DMS53 treated with DMSO at 0.1 percent for 48 hours (cell line): ENCODE data around the gene PGM2L1.
"Not testable (repeated sequence)": the region's sequence is repeated elsewhere in the genome, so short reads cannot be mapped to it uniquely, and the experiment has no call there.

Experiments used
- DNase-seq: peaks from one replicate; lab custom pipeline; 2025; ENCODE audit not compliant: unreplicated experiment; lab: John Stamatoyannopoulos, UW

The PGM2L1 gene

GRCh38 chr11:74398244-74399159, at the start of gene PGM2L1:
Gene PGM2L1 (minus strand): TSS chr11:74398433. CDS start chr11:74398161, 272 bp downstream.
- DNase-seq = peak; percentile 100

GRCh38 chr11:74447720-74448119, 49.5 kb upstream of the PGM2L1 start:
- DNase-seq = no peak

- DNase-seq = no peak
These were observed 48.3 kb upstream of the PGM2L1 start for GRCh38 chr11:74446532-74446938.

- no peak for DNase-seq
These were observed 46.1 kb upstream of the PGM2L1 start for GRCh38 chr11:74444173-74444826.

DNA sequence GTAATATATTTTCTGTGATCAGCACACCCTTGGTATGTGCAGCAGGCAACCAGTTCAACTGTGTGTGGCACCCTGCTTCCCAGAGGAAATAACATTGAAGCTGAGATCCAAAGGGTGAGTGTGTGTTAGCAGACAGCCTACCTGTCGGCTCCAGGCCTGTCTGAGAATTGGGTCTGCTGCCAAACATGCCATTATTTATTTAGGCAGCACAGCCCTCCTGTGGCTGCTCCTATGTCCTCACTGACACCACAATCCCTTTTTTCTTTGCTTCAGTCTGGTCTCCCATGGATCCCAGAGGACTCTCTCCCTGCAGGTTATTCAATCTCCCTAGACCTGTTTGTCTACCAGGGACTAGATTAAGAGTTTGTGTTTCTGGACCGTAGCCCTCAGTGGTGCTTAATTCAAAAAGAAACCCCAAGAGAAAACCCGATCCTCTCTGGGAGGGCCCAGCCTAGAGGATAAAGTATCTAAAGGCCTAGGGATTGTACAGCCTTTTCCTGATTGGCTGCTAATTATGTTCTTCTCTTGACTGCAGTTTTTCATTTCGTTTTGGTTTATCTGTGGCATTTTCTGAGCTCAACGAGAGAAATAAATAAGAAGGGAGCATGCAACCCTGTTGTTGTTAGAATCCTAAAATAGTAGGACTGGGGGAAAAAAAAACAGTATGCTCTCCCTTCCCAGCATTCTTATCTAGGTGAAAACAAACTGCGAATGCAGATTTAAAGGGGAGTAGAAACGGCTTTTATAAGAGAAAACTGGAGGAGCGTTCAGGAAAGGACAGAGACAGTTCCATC, 45.0 kb upstream of the PGM2L1 start:
- DNase-seq = peak; percentile 91

DNA sequence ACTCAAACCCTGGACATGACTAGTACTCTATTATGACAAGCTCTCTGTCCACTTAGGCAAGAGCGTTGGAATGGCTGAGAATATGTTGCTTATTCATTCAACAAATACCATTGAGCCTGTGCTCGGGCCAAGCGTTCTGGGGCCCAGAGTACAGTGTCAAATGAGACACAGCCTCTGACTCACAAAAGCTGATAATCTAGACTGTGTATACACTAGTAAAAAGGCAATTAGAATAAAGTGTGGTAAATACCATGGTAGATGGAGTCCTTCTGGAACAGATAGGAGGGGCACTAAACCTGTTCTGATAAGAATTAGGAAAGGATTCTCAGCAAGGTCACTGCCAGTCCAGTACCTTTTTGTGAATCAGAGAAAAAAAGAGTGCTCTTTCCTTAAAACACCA, 44.4 kb upstream of the PGM2L1 start:
- no peak for DNase-seq

- no peak for DNase-seq
These were observed 40.4 kb upstream of the PGM2L1 start for GRCh38 chr11:74438681-74439080.

- peak; percentile 72 for DNase-seq
These were observed 39.3 kb upstream of the PGM2L1 start for GRCh38 chr11:74437441-74438042.

DNA sequence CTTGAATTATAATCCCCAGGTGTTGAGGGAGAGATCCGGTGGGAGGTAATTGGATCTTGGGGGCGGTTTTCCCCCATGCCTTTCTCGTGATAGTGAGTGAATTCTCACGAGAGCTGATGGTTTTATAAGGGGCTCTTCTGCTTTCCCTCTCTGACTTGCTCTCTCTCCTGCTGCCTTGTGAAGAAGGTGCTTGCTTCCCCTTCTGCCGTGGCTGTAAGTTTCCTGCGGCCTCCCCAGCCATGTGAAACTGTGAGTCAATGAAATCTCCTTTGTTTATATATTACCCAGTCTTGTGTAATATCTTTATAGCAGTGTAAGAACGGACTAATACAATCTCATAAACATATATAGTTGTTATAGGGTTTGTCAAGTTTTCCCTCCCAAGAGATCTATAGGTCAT, 36.3 kb upstream of the PGM2L1 start:
- no peak for DNase-seq

DNA sequence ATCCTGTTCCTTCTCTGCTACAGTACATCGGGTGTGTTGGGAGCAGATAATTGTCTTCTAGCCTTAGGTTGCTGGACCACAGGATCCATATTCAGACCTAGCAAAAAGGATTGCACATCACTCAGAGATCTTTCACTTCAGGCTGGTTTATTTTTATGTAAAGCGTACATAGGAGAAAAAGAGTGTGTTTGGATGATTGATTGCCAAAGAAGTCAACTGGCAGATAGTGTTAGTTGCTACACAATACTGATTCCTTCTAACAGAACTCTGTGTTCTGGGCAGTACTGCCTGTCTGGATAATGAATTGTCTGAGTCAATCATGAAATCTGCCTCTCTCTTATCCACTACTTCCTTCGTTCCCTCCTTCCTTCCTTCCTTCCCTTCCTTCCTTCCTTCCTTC, 31.0 kb upstream of the PGM2L1 start:
- no peak for DNase-seq

- DNase-seq = no peak
These were observed 29.2 kb upstream of the PGM2L1 start for GRCh38 chr11:74427384-74427886.

- no peak for DNase-seq
These were observed 26.9 kb upstream of the PGM2L1 start for GRCh38 chr11:74425100-74425499.

GRCh38 chr11:74418509-74418895, 20.3 kb upstream of the PGM2L1 start:
- peak; percentile 97 for DNase-seq

DNA sequence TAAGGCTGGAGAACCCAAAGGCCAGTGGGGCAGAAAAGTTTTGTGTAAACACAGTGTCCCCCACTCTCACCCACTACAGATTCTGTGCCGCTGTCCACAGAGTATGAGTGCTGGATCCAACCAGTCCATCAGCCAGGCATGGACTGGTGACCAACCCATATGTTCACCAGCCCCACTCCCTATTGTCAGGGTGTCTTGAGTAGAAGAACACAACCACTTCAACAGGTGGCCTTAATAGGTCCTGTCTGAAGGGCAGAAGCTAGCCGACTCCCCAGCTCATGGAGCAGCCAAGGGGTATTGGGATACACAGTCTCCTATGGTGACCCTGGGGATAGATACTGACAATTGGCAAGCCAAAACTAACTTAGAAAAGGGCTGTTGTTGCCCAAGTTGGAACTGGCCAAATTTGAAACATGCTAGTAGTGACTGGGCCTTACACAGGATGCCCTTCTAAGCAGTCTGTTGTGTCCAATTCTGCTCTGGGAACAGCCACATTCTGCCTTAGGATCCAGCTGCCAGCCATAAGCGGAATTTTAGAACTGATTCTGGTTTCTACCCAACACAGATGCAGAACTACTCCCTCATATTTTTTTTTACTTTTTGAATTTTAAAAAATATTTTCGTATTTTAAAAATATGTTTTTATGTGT, 19.8 kb upstream of the PGM2L1 start:
- no peak for DNase-seq

DNA sequence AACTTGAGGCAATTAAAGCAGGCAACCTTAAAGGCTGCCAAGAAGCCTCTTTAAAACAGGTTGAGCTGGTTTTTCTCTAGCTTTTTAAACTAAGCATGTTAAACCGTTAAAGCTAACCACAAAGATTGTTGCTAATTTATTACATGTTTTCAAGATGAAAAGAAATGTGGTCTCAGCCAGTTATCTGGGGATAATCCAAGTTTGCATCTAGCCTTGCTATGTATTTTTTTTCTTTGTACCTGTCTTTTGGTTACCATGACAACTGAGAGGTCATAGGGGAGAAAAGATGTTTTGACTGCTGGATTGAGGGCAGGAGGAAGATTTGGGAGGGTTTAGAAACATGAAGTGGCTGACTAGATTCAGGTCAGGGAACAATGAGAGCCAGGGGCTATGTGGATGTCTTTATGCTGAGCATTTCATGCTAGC, 19.2 kb upstream of the PGM2L1 start:
- peak; percentile 88 for DNase-seq

- DNase-seq = not testable (repeated sequence)
These were observed 18.7 kb upstream of the PGM2L1 start for GRCh38 chr11:74416974-74417373.

GRCh38 chr11:74412733-74413359, 14.6 kb upstream of the PGM2L1 start:
- DNase-seq = no peak

GRCh38 chr11:74412321-74412720, 14.1 kb upstream of the PGM2L1 start:
- no peak for DNase-seq

DNA sequence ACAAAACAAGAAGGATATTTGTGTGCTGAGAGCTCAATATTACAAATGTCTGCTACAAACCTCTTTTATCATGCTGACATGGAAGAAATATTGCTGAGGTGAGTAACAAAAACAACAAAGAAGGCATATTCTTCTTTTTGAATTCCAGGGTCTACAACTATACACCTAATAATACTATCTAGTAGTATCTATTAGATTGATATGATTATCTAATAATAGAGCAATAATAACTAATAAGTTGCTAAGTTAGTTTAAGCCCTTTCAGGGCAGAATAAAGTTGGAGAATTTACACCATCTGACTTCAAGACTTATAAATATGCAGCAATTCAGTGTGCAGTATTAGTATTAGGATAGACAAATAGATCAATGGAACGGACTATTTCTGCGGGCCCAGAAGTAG, 11.4 kb upstream of the PGM2L1 start:
- no peak for DNase-seq
